Measurements from ENCODE around the gene RBKS.
"Not testable (repeated sequence)": the region's sequence is repeated elsewhere in the genome, so short reads cannot be mapped to it uniquely, and the experiment has no call there.

Gene RBKS

GRCh38 chr2:27798948-27799645 is 91.1 kb downstream of the RBKS start:
- DNase-seq (ENCODE audit: low read depth), result no peak

- no peak for DNase-seq (ENCODE audit: low read depth)
Observed at GRCh38 chr2:27798486-27798885, 91.7 kb downstream of the RBKS start.

- DNase-seq (ENCODE audit: low read depth), result no peak
Observed at GRCh38 chr2:27797841-27798240, 92.3 kb downstream of the RBKS start.

GRCh38 chr2:27796791-27797765 is 93.1 kb downstream of the RBKS start:
- DNase-seq (ENCODE audit: low read depth), result no peak

- DNase-seq (ENCODE audit: low read depth), result no peak
Observed at GRCh38 chr2:27795868-27796277, 94.3 kb downstream of the RBKS start.

GRCh38 chr2:27795093-27795834 is 94.9 kb downstream of the RBKS start:
- DNase-seq (ENCODE audit: low read depth), result no peak

- DNase-seq (ENCODE audit: low read depth), result no peak
Observed at GRCh38 chr2:27792759-27793158, 97.4 kb downstream of the RBKS start.

GRCh38 chr2:27790796-27791195 is 99.4 kb downstream of the RBKS start:
- no peak for DNase-seq (ENCODE audit: low read depth)

- DNase-seq (ENCODE audit: low read depth), result no peak
Observed at GRCh38 chr2:27782701-27783100, 107.5 kb downstream of the RBKS start.

GRCh38 chr2:27781496-27781895 is 108.7 kb downstream of the RBKS start:
- DNase-seq (ENCODE audit: low read depth), result no peak

- no peak for DNase-seq (ENCODE audit: low read depth)
Observed at GRCh38 chr2:27779417-27780055, 110.7 kb downstream of the RBKS start.

- DNase-seq (ENCODE audit: low read depth), result no peak
Observed at GRCh38 chr2:27776696-27777095, 113.5 kb downstream of the RBKS start.

- DNase-seq (ENCODE audit: low read depth), result no peak
Observed at GRCh38 chr2:27776097-27776496, 114.1 kb downstream of the RBKS start.

GRCh38 chr2:27773959-27774358 is 116.2 kb downstream of the RBKS start:
- no peak for DNase-seq (ENCODE audit: low read depth)

- no peak for DNase-seq (ENCODE audit: low read depth)
Observed at GRCh38 chr2:27772804-27773203, 117.4 kb downstream of the RBKS start.

- DNase-seq (ENCODE audit: low read depth), result peak; percentile 90
Observed at GRCh38 chr2:27771548-27772335, 118.4 kb downstream of the RBKS start, which contains the start of gene MRPL33. TSS of gene MRPL33 (plus strand) at chr2:27771719. CDS start at chr2:27771778, 59 bp downstream.

- no peak for DNase-seq (ENCODE audit: low read depth)
Observed at GRCh38 chr2:27771202-27771547, 119.0 kb downstream of the RBKS start.

- DNase-seq (ENCODE audit: low read depth), result no peak
Observed at GRCh38 chr2:27766287-27766661, 123.9 kb downstream of the RBKS start.

- DNase-seq (ENCODE audit: low read depth), result peak; percentile 27
Observed at GRCh38 chr2:27765621-27766286, 124.4 kb downstream of the RBKS start.

GRCh38 chr2:27764526-27764925 is 125.7 kb downstream of the RBKS start:
- not testable (repeated sequence) for DNase-seq (ENCODE audit: low read depth)

GRCh38 chr2:27763907-27764267 is 126.3 kb downstream of the RBKS start:
- no peak for DNase-seq (ENCODE audit: low read depth)

Data from activated T-helper 9 cell treated with anti-CD3 and anti-CD28 coated beads, Interleukin-2, amount 50 U/mL, for 16 hours (primary cell).